ENCODE data around the gene SUFU. TPM values are rescaled to one million over a fixed set of nuclear protein-coding genes. Genes with fewer than 3 reads are reported as not detected.

The SUFU gene
- total and polyA plus RNA-seq, 2 of the 13 experiments (the other 11 are each of a cell fraction or from before 2014, with no cell fraction given), result 2.9 to 5.5 TPM

- peak; percentile 95 for TF ChIP-seq FOXA3 (CRISPR knock-in tag; IDR thresholded peaks at IDR 0.05)
- no peak for TF ChIP-seq ZNF17 (CRISPR knock-in tag; IDR thresholded peaks at IDR 0.05)
- TF ChIP-seq DNMT1 (CRISPR knock-in tag; IDR thresholded peaks at IDR 0.05), result no peak
- no peak for TF ChIP-seq HNRNPLL (IDR thresholded peaks at IDR 0.05; ENCODE audit: low read depth, low read length, poor library complexity, severe bottlenecking)
- TF ChIP-seq, protein P1, sequence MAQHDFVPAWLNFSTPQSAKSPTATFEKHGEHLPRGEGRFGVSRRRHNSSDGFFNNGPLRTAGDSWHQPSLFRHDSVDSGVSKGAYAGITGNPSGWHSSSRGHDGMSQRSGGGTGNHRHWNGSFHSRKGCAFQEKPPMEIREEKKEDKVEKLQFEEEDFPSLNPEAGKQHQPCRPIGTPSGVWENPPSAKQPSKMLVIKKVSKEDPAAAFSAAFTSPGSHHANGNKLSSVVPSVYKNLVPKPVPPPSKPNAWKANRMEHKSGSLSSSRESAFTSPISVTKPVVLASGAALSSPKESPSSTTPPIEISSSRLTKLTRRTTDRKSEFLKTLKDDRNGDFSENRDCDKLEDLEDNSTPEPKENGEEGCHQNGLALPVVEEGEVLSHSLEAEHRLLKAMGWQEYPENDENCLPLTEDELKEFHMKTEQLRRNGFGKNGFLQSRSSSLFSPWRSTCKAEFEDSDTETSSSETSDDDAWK (CRISPR knock-in tag; IDR thresholded peaks at IDR 0.05), result no peak
- no peak; the same call in 1 of the 2 replicates for TF ChIP-seq FOXC1 (CRISPR knock-in tag; IDR thresholded peaks at IDR 0.05; ENCODE audit: borderline replicate concordance)
- no peak for TF ChIP-seq ZNF562 (CRISPR knock-in tag; IDR thresholded peaks at IDR 0.05; ENCODE audit: borderline replicate concordance)
- TF ChIP-seq FOXK2 (IDR thresholded peaks at IDR 0.05), result no peak
- TF ChIP-seq GLI4 (CRISPR knock-in tag; IDR thresholded peaks at IDR 0.05; ENCODE audit: borderline replicate concordance), result no peak; the same call in 1 of the 2 replicates
- TF ChIP-seq HBP1 (CRISPR knock-in tag; IDR thresholded peaks at IDR 0.05; ENCODE audit: low read depth), result no peak; the same call in 1 of the 2 replicates
- no peak for TF ChIP-seq CHD2 (IDR thresholded peaks at IDR 0.05; ENCODE audit: low read depth, low read length)
- TF ChIP-seq ZNF550 (CRISPR knock-in tag; IDR thresholded peaks at IDR 0.05; ENCODE audit: borderline replicate concordance), result no peak
- no peak for TF ChIP-seq ELF4 (CRISPR knock-in tag; IDR thresholded peaks at IDR 0.05; ENCODE audit: borderline replicate concordance)
- TF ChIP-seq ZNF264 (CRISPR knock-in tag; IDR thresholded peaks at IDR 0.05), result peak; percentile 79
- peak; percentile 28; the same call in 1 of the 2 replicates for TF ChIP-seq YEATS2 (CRISPR knock-in tag; IDR thresholded peaks at IDR 0.05; ENCODE audit: borderline replicate concordance)
- TF ChIP-seq ZBTB20 (CRISPR knock-in tag; IDR thresholded peaks at IDR 0.05; ENCODE audit: borderline replicate concordance, low read depth), result 0 out of 2 replicates have a peak, but pooled peaks have one; percentile 24
- TF ChIP-seq ARNTL (CRISPR knock-in tag; IDR thresholded peaks at IDR 0.05), result no peak
- TF ChIP-seq KDM5A (IDR thresholded peaks at IDR 0.05; ENCODE audit: borderline replicate concordance, low read length), result no peak
- TF ChIP-seq ISX (CRISPR knock-in tag; conservative IDR thresholded peaks at IDR 0.05), result no peak
- no peak for TF ChIP-seq WIZ (CRISPR knock-in tag; IDR thresholded peaks at IDR 0.05)
- TF ChIP-seq ZNF577 (CRISPR knock-in tag; IDR thresholded peaks at IDR 0.05; ENCODE audit: borderline replicate concordance, low read depth), result no peak
- peak; percentile 70; the same call in 1 of the 2 replicates for TF ChIP-seq MED13 (CRISPR knock-in tag; IDR thresholded peaks at IDR 0.05)
- TF ChIP-seq ZNF484 (CRISPR knock-in tag; IDR thresholded peaks at IDR 0.05; ENCODE audit: borderline replicate concordance, low read depth), result no peak
- no peak for TF ChIP-seq RNF2 (conservative IDR thresholded peaks at IDR 0.05; ENCODE audit: low read depth)
- TF ChIP-seq ZNF317 (CRISPR knock-in tag; IDR thresholded peaks at IDR 0.05), result 0 out of 2 replicates have a peak, but pooled peaks have one; percentile 11
- no peak for TF ChIP-seq SOX6 (IDR thresholded peaks at IDR 0.05)
- peak; percentile 98 for TF ChIP-seq SOX6 (CRISPR knock-in tag; IDR thresholded peaks at IDR 0.05)
- TF ChIP-seq, protein P2, sequence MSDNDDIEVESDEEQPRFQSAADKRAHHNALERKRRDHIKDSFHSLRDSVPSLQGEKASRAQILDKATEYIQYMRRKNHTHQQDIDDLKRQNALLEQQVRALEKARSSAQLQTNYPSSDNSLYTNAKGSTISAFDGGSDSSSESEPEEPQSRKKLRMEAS (IDR thresholded peaks at IDR 0.05), result peak; percentile 65; the same call in 1 of the 2 replicates
- TF ChIP-seq NR2F2 (IDR thresholded peaks at IDR 0.05; ENCODE audit: borderline replicate concordance, low read depth), result peak; percentile 58
- peak; percentile 66 for TF ChIP-seq KDM6A (CRISPR knock-in tag; IDR thresholded peaks at IDR 0.05; ENCODE audit: low read depth)
Observed at GRCh38 chr10:102599565-102600327, 96.0 kb downstream of the SUFU start (continued).

All from HepG2 (cell line).